ENCODE results near the gene AQR.
"Not testable (repeated sequence)": the region's sequence is repeated elsewhere in the genome, so short reads cannot be mapped to it uniquely, and the experiment has no call there.

AQR gene

GRCh38 chr15:34951993-34952392, 17.5 kb downstream of the AQR start:
- no peak for DNase-seq

GRCh38 chr15:34944936-34945335, 24.6 kb downstream of the AQR start:
- DNase-seq, result no peak

- DNase-seq, result no peak
Observed at GRCh38 chr15:34943711-34944110, 25.8 kb downstream of the AQR start.

GRCh38 chr15:34943264-34943663, 26.3 kb downstream of the AQR start:
- DNase-seq, result not testable (repeated sequence)

GRCh38 chr15:34942363-34942762, 27.2 kb downstream of the AQR start:
- DNase-seq, result no peak

- DNase-seq, result no peak
Observed at GRCh38 chr15:34941831-34942230, 27.7 kb downstream of the AQR start.

- DNase-seq, result no peak
Observed at GRCh38 chr15:34941185-34941698, 28.3 kb downstream of the AQR start.

- no peak for DNase-seq
Observed at GRCh38 chr15:34933432-34933975, 36.0 kb downstream of the AQR start.

- not testable (repeated sequence) for DNase-seq
Observed at GRCh38 chr15:34928349-34928748, 41.2 kb downstream of the AQR start.

GRCh38 chr15:34927726-34928125, 41.8 kb downstream of the AQR start:
- DNase-seq, result no peak

- no peak for DNase-seq
Observed at GRCh38 chr15:34914317-34914716, 55.2 kb downstream of the AQR start.

- DNase-seq, result no peak
Observed at GRCh38 chr15:34905047-34905446, 64.5 kb downstream of the AQR start.

GRCh38 chr15:34904527-34904926, 65.0 kb downstream of the AQR start:
- no peak for DNase-seq

GRCh38 chr15:34900748-34901147, 68.8 kb downstream of the AQR start:
- no peak for DNase-seq

GRCh38 chr15:34896183-34896582, 73.4 kb downstream of the AQR start:
- DNase-seq, result no peak

- DNase-seq, result no peak
Observed at GRCh38 chr15:34893967-34894366, 75.6 kb downstream of the AQR start.

- DNase-seq, result no peak
Observed at GRCh38 chr15:34892963-34893591, 76.5 kb downstream of the AQR start.

- DNase-seq, result no peak
Observed at GRCh38 chr15:34890424-34890823, 79.1 kb downstream of the AQR start.

- DNase-seq, result no peak
Observed at GRCh38 chr15:34889476-34889875, 80.1 kb downstream of the AQR start.

- DNase-seq, result no peak
Observed at GRCh38 chr15:34886134-34886533, 83.4 kb downstream of the AQR start.

GRCh38 chr15:34883633-34884032, 85.9 kb downstream of the AQR start:
- no peak for DNase-seq

GRCh38 chr15:34883042-34883441, 86.5 kb downstream of the AQR start:
- DNase-seq, result no peak

- DNase-seq, result no peak
Observed at GRCh38 chr15:34879107-34879506, 90.4 kb downstream of the AQR start.

GRCh38 chr15:34876640-34877039, 92.9 kb downstream of the AQR start:
- no peak for DNase-seq

- no peak for DNase-seq
Observed at GRCh38 chr15:34869110-34869509, 100.4 kb downstream of the AQR start.
